HG03442 (cell line): ENCODE data around the gene NCOA3.
"Not testable (repeated sequence)": the region's sequence is repeated elsewhere in the genome, so short reads cannot be mapped to it uniquely, and the experiment has no call there.

Experiments
- ATAC-seq: cut with Tn5 transposase; IDR thresholded peaks from one replicate; pipeline ENCODE4 v1.9.1; 2021; ENCODE audit warnings: mild to moderate bottlenecking, moderate library complexity; ENCODE audit not compliant: unreplicated experiment

NCOA3 gene

DNA sequence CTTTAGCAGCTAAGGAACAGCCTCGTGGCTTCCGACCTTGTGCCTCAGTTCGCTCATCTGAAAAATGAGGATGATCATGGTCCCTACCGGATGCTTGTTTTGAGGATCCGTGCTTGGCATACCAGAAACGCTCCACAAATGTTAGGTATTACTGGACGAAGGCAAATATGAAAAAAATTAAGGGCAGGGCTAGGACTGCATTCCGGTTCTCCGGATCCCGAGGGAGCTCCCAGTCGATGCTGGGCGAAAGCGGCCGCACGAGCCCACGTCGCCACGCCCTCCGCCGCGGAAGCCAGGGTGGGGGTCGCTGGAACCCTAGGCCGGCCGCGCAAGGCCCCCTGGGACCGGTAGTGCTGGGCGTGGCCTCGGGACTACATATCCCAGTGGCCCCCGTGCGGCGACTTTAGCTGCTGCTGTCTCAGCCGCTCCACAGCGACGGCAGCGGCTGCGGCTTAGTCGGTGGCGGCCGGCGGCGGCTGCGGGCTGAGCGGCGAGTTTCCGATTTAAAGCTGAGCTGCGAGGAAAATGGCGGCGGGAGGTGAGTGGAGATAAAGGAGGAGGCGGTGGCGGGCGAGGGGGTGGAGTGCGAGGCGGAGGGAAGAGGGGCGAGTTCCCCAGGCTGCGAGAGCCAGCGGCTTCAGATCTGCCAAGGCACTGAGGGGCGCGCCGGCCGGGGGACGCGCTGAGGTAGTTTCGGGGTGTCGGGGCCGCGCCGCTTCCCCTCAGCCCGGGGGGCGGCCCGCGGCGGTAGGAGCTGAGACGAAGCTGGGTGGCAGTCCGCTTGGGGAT lies at the start of gene NCOA3:
Gene NCOA3 (plus strand): TSS at position 406 of the 789 bp plus-strand sequence. CDS start 120,361 bp downstream, outside the sequence.
- ATAC-seq: peak; percentile 71

DNA sequence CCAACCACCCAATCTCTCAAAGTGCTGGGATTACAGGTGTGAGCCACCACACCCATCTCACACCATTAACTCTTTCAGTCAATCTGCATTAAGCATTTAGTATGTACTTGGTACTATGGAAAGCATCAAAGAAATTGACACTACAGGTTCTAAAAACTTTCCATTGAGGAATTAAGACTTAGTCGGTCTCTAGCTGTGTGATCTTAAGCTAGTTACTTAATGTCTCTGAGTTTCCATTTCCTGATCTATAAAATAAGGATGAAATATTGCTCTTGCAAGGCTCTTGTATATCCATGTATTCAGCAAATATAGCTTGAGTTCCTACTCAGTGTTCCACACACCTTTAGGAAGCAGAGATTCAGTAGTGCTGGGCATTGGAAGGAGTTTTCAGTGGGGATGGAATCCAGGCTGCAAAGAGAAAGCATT lies 48.9 kb upstream of the NCOA3 start:
- ATAC-seq: no peak

DNA sequence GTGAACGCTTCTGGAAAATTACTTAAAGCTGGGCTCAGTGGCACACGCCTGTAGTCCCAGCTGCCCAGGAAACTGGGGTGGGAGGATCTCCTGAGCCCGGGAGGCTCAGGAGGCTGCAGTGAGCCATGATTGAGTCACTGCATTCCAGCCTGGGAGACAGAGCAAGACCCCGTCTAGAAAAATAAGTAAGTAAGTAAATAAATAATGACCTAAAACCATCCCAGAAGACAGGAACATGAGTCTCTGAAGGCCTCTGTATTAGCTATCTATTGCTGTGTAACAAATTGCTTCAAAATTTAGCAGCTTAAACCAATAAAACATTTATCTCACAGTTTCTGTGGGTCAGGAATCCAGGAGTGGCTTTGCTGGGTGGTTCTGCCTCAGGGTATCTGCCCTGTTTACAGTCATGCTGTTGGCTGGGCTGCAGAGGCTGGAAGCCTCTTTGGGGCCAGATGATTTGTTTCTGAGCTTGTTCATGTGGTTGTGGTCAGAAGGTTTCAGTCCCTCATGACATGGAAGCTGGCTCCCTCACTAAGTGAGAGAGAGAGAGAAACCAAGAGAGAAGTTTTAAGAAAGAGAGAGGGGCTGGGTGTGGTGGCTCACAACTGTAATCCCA lies 48.4 kb upstream of the NCOA3 start:
- peak; percentile 84 for ATAC-seq

DNA sequence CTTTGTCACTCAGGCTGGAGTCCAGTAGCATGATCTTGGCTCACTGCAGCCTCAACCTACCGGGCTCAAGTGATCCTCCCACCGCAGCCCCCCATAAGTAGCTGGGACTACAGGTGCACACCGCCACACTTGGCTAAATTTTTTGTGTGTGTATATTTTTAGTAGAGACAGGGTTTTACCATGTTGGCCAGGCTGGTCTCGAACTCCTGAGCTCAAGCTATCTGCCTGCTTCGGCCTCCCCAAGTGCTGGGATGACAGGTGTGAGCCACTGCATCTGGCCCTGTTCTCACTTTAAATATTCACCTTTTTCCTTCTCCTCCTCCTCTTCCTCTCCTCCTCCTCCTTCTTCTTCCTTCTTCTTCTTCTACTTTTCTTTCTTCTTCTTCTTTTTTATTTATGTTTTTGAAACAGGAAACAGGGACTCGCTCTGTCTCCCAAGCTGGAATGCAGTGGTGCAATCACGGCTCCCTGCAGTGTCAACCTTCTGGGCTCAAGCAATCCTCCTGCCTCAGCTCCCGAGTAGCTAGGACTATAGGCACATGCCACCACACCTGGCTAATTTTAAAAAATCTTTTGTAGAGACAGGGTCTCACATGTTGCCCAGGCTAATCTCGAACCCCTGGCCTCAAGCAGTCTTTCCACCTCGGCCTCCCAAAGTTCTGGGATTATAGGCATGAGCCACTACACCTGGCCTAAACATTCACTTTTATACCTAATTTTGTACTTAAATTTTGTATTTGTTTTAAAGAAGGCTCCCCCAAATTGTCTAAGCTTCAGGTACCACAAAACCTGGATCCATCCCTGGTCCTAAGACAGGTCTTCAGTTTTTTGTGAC lies 47.2 kb upstream of the NCOA3 start:
- no peak for ATAC-seq

DNA sequence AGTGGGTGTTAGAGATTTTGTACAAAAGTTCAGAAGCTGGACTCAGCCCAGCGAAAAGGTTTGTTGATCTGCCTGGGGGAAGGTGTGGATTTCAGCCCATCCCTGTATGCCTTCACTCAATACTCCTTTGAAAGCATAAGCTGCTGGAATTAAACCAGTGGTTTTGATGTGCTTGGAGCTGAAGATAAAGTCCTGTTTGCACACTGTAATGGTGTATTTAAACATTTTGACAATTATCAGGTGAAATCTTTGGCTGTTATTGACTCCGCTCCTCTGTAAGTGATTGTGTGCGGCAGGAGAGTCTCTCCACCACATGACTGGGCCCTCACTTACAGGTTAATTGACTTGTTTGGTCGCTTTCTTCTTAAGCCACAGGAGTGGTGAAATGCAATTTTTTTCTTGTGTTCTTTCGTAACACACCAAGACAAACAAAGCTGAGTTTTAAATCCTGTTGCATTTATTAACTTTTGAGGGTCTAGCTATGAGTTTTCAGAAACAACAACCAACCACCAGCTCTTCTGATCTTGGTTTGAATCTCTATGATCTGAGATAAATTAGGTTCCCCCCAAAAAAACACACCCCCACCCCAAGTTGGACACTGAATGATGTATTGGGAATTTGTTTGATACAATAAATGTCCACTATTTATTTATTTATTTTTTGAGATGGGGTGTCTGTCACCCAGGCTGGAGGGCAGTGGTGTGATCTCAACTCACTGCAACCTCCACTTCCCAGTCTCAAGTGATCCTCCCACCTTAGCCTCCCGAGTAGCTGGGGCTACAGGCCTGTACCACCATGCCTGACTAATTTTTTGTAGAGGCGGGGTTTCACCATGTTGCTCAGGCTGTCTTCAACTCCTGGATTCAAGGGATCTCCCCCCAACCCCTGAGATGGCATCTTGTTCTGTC lies 46.3 kb upstream of the NCOA3 start:
- ATAC-seq: no peak

DNA sequence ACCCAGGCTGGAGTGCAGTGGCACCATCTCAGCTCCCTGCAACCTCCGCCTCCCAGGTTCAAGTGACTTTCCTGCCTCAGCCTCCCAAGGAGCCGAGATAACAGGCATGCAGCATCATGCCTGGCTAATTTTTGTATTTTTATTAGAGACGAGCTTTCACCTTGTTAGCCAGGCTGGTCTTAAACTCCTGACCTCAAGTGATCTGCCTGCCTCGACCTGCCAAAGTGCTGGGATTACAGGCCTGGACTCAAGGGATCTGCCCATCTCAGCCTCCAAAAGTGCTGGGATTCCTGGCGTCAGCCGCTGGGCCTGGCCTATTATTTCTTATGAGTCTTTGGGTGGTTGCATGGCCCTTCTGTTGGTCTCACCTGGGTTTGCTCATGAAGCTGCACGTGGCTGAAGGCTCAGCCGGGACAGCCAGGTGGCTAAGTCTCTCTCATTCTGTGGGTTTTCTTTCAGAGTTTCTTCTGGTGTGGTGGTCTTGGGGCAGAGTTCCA lies 45.6 kb upstream of the NCOA3 start:
- no peak for ATAC-seq

DNA sequence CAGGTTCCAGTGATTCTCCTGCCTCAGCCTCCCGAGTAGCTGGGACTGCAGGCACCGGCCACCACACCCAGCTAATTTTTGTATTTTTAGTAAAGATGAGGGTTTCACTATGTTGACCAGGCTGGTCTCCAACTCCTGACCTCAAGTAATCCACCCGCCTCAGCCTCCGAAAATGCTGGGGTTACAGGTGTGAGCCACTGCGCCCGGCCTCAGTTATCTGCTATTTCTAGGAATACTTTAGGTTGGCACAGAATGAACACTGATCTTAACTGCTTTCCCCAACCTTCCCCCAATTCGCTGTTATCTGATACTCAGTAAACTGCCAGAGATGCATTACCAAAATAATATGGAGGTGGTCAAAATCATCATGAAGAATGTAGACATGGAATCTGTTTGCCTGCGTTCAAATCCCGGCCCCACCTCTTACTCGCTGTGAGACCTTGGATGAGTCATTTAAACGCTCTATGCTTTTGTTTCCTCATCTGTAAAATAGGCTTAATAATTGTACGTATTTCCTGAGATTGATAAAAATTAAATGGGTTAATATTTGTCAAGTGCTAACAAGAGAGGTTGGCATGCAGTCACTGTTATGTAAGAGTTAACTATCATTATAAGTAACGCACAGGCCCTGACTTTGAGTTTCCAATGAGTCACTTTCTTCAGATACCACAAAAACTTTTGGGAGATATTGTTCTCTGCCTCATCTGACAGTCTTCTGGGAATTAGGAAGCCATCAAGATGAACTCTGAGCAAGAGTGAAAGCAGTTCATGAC lies 44.5 kb upstream of the NCOA3 start:
- no peak for ATAC-seq

DNA sequence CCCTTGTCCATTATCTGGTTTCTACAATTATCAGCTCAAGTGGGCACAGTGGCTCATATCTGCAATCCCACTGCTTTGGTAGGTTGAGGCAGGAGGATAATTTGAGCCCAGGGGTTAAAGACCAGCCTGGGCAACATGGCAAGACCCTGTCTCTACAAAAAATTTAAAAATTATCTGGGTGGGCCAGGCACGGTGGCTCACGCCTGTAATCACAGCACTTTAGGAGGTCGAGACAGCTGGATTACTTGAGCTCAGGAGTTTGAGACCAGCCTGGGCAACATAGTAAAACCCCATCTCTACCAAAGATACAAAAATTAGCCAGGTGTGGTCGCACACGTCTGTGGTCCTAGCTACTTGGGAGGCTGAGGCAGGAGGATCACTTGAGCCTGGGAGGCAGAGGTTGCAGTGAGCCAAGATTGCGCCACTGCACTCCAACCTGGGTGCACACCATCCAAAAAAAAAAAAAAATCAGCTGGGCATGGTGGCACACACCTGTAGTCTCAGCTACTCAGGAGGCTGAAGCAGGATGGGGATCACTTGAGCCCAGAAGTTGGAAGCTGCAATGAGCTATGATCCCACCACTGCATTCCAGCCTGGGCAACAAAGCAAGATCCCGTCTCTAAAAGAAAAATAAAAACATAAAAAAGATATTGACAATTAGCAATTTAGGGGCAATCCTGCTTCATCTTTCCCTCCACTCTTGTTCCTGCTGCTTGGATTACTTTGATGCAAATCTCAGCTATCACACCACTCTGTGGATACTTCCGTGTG lies 43.2 kb upstream of the NCOA3 start:
- ATAC-seq: not testable (repeated sequence)

DNA sequence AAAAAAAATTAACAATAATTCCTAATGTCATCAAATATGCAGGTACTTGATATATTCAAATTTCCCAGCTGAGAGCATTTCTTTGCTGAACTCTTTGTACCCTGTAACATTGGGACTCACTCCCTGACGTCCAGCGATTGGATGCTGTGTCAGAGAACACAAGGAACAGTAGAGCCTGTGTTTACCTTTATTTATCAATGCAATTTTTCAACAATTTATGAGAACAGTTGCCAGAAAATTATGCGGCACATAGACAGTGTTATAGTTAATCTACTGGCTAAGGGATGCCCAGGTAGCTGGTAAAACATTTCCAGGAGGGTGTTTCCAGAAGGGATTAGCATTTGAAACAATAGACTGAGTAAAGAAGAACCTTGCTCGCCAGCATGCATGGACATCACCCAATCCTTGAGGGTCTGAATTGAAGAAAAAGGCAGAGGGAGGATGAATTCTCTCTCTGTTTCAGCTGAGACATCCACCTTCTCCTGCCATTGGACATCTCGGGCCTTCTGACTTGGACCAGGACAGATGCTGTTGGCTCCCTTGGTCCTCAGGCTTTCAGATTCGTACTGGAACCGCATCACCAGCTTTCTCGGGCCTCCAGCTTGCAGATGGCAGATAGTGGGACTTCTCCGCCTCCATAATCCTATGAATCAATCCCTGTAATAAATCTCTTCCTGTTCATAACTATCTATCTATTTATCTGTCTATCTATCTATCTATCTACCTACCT lies 42.2 kb upstream of the NCOA3 start:
- no peak for ATAC-seq

DNA sequence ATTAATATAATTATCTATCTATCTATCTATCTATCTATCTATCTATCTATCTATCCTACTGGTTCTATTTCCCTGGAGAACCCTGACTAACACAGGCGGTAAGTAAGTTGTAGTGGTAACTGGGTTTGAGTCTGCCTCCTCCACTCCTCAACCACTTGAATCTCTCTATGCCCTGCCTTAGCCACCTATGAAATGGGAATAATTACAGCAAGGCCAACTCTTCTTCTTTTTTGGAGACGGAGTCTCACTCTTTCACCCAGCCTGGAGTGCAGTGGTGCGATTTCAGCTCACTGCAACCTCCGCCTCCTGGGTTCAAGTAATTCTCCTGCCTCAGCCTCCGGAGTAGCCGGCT lies 41.0 kb upstream of the NCOA3 start:
- ATAC-seq: not testable (repeated sequence)

DNA sequence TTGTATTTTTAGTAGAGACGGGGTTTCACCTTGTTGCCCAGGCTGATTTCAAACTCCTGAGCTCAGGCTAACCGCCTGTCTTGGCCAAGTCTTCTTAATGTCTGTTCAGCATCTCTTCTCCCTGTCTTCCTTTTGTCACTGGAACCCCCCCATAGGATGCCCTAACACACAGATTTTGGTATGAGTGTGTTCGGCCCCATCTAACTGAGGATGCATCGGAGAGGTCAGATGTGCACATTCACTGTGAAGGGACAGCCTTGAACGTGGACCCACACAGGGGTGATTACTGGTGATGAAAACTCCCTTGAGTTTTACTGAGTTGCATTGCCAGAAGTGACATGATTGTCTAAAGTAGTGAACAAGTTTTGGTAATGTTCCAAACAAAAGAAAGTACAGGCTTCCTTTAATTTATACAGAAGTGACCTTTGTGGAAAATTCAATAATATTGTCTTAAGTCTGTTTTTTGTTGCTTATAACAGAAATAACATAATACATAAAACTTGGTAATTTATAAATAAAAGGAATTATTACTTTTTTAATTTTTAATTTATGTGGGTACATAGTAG lies 40.5 kb upstream of the NCOA3 start:
- ATAC-seq: no peak

DNA sequence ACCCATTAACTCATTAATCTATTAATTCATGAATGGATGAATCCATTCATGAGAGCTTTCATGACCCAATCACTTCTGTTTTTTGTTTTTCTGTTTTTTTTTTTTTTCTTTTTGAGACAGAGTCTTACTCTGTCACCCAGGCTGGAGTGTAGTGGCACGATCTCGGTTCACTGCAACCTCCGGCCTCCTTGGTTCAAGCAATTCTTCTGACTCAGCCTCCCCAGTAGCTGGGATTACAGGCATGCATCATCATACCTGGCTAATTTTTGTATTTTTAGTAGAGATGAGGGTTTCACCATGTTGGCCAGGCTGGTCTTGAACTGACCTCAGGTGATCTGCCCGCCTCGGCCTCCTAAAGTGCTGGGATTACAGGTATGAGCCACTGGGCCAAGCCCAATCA lies 39.8 kb upstream of the NCOA3 start:
- not testable (repeated sequence) for ATAC-seq

DNA sequence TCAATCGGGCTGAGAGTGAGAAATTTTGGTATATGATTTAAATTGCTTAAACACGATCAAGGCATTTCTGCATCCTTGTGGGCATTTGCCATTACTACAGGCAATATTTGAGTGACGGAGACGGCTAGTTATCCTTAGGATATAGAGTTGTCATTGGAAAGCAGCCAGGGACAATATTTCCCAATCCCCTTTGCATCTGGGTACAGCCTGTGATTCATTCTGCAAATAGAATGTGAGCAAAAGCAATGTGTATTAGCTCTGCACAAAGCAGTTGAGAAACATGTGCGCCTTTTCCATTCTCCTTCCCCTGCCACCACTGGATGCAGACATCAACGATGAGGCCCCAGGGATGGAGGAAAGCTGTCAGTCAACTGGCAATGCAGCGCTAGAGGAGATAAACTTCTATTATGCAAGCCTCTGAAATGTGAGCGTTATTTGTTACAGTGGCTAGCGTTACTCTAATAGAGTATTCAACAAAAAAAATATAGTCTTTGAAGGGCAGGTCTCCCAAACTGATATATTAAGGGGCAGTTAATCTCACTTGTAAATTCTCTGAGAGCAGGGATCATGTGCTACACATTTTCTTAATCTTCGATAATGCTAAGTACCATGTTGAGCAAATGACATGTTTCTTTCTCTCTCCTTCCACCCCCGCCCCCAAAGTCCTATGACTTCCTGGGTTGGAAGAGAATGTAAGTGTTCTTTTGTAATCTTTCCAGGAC lies 37.1 kb upstream of the NCOA3 start:
- ATAC-seq: no peak

DNA sequence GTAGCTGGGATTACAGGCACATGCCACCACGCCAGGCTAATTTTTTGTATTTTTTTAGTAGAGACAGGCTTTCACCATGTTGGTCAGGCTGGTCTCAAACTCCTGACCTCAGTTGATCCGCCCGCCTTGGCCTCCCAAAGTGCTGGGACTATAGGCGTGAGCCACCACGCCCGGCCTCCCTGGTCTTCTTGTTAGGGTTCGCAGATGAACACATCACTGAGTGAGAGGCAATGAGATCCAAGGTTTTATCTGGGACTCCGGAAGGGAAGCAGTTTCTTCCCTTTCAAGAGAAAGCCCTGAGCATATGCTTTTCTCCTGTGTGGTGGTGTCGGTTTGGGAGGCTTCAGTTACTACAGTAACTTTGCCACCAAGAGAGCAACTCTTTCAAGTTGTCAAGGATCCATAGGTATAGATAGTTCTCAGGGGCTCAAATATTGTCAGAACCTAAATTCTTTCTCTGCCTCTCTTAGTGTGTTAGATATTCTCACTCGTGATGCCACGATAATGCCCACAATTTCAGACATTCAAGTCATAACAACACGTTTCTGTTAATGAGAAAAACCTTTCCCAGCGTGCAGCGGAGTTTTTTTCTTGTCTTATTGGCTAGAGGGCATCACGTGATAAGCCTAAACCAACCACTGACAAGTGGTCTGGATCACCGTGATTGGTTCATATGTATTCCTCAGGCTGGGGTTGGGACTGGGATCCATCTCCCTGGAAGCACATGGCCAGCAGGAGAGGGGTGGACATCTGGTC lies 36.2 kb upstream of the NCOA3 start:
- ATAC-seq: no peak

DNA sequence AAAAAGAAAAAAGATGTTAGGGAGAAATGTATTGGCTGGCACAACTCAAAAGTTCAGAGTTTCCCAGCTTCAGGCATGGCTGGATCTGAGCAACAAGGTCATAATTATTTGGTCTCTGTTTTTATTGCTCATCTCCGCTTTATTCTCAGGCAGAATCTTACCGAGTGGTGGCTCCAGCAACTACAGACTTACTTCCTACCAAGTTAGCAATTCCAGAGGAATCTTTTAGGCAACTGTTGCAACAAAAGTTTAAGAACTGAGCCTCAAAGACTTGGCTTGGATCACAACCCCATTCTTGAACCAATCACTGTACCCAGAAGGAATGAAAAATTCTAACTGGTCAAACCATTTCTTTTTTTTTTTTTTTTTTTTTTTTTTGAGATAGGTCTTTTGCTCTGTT lies 35.5 kb upstream of the NCOA3 start:
- no peak for ATAC-seq

DNA sequence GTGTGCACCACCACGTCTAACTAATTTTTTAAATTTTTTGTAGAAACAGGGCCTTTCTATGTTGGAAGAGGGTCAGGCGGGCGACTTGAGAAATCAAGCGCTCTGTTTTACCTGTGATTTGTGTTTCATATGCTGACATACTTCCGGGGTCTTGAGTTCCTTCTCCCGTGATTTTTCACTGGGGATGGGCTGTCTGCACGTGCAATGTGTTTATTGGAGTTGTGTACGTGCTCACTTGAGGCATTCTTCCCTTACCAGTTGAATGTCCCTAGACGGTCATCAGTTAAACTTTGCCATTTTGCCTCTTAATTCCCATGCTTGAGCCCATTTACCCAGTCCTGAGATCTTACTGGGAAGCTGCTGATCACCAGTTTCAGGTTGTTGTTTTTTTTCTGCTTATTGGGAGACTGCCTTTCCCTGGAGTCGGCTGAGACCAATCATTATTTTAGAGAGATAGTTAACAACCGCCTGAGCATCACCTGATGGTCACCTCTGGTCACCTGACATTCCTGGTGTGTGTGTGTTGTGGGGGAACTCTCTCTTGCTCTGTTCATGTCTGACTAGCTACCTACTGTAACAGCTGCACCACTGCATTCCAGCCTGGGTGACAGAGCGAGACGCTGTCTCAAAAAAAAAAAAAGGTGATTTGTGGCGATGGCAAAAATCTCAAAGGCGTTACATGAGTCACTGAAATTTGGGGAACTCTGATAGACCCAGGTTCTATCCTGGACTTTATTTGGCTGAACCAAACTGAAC lies 34.8 kb upstream of the NCOA3 start:
- ATAC-seq: no peak
